ELF-1 (cell line): Measurements from ENCODE around the gene CPXM1.

Source experiments
- DNase-seq: peaks from one replicate; pipeline ENCODE4 v3.0.0-alpha.2; 2016; ENCODE audit warnings: low read depth, low spot score

Gene CPXM1

GRCh38 chr20:2748551-2749342 is 51.7 kb downstream of the CPXM1 start:
- no peak for DNase-seq

GRCh38 chr20:2747676-2748235 is 52.7 kb downstream of the CPXM1 start:
- no peak for DNase-seq

GRCh38 chr20:2746636-2747265 is 53.7 kb downstream of the CPXM1 start:
- no peak for DNase-seq

- no peak for DNase-seq
Observed at GRCh38 chr20:2745936-2746635, 54.3 kb downstream of the CPXM1 start.

GRCh38 chr20:2745060-2745910 is 55.1 kb downstream of the CPXM1 start:
- DNase-seq = no peak
